ENCODE results near the gene CYLD.

The CYLD gene

GRCh38 chr16:50741781-50742575 lies at the start of gene CYLD:
TSS of gene CYLD (plus strand) at chr16:50742086. CDS start at chr16:50749699, 7,613 bp downstream.
- FAIRE-seq, result peak; percentile 99

GRCh38 chr16:50692644-50692998 lies 49.3 kb upstream of the CYLD start:
- FAIRE-seq, result no peak

DNA sequence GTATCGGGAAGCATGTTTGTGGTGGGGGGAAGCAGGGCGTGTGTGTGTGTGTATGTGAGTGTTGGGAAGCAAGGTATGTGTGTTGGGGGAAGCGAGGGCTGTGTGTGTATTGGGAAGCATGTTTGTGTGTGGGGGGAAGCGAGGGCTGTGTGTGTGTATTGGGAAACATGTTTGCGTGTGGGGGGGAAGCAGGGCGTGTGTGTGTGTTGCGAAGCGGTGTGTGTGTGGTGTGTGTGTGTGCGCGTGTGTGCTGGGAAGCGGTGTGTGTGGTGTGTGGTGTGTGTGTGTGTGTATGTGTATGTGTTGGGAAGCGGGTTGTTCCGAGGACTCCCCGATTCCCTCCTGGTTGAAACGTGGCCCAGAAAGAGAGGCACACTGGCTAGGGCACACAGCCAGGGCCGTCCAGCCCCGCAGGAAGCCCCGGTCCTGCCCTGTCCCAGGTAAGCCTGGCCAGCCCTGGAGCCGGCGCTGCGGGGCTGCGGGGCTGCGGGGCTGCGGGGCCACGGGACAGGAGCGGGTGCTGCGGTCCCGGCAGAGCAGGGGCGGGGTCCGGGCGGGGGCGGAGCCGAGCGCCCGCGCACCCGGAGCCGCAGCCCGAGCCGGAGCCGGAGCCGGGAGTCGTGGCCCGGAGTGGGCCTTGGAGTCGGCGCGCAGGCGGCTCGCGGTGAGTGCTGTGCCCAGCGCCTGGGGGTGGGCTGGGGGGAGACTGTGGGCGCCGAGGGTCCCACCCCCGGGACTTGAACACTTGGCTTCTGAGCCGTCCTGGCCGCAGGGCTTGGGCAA lies 48.7 kb upstream of the CYLD start, which contains the start of gene NOD2:
TSS of gene NOD2 (plus strand) at position 608 of the 783 bp plus-strand sequence. CDS start 5,890 bp downstream, outside the sequence.
- FAIRE-seq, result no peak

- no peak for FAIRE-seq
Measured at GRCh38 chr16:50694206-50694605, 47.7 kb upstream of the CYLD start.

- no peak for FAIRE-seq
Measured at GRCh38 chr16:50695017-50696000, 46.6 kb upstream of the CYLD start.

- FAIRE-seq, result no peak
Measured at GRCh38 chr16:50696126-50696525, 45.8 kb upstream of the CYLD start.

DNA sequence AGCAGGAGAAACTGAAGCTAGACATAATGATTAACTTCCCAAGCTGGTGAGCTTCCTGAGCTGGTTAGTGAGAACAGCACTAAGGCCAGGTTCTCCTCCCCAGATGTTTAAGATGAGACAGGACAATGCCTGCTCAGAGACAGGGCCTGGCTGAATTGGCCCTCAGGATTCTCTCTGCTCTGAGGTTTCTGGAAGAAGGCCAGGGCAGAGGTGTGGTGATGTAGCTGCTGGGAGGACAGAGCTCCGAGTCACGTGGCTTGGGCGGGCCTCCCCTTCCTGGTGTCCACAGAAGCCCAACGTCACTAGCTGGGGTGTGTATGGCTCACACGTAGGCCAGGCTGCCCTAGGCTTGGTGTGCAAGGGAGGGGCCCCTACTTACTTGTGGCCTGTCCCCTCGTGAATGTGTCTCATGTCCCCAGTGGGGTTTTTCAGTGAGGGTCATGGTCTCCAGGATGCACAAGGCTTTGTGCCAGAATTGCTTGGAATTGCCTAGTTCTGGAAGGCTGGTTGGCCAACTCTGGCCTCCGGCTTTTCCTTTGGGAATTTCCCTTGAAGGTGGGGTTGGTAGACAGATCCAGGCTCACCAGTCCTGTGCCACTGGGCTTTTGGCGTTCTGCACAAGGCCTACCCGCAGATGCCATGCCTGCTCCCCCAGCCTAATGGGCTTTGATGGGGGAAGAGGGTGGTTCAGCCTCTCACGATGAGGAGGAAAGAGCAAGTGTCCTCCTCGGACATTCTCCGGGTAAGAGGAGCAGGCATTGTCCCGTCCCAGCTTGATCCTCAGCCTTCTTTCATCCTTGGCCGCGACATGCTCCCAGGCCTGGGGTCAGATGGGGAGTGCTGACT lies 45.1 kb upstream of the CYLD start:
- FAIRE-seq, result no peak

GRCh38 chr16:50697421-50697715 lies 44.5 kb upstream of the CYLD start:
- no peak for FAIRE-seq

DNA sequence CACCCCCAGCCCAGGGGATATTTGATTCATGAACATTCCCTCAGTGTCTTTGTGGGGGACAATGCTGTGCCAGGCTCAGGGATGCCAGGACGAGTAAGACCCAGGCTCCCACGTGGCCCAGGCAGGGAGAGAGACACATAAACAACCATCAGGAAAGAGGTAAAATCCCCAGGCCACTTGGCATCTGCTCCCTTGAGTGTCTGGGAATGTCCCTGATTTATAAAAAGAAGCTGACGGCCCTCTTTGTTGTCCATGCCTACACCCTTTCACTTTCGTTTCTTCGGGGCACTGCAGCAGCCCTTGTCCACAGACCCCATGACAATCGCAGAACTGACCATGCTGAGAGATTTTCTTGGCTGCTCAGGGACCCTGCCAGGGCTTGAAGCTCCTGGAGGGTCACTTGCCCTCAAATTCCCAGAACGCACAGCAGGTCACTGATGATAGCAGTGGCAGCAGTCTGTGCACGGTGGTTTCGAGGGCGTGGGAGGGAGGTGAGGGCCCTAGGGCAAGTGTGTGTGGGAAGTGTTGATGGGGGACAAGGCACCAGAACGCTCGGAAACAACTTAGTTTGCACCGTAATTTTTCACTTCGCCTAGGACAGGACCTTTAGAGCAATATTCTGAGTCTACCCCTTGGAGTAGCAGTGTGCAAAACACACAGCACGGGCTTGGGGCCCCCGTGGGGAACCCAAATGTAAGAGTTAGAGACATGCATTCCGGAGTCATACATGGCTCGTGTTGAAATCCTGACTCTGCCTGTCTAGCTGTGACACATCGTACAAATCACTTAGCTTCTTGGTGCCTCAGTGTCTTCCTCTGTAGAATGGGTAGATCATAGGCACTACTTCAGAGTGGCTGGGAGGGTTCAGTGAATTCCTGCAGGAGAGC lies 43.8 kb upstream of the CYLD start:
- no peak for FAIRE-seq

DNA sequence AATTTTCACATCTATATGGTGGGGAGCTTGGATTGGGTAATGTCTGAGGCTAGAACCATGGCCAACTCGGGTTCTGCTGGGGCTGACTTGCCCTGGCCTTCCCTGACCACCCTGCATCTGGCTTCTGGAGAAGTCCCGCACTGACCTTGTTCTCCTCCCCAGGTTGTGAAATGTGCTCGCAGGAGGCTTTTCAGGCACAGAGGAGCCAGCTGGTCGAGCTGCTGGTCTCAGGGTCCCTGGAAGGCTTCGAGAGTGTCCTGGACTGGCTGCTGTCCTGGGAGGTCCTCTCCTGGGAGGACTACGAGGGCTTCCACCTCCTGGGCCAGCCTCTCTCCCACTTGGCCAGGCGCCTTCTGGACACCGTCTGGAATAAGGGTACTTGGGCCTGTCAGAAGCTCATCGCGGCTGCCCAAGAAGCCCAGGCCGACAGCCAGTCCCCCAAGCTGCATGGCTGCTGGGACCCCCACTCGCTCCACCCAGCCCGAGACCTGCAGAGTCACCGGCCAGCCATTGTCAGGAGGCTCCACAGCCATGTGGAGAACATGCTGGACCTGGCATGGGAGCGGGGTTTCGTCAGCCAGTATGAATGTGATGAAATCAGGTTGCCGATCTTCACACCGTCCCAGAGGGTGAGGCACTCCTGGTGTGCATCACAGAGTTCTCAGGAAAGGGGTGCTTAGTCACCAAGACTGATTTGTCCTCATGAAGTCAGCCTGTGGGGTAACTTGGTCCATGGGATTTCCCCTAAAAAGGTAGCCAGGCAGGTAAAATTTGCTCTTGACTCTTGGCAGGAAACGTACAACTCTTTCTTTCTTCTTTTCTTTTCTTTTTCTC lies 42.3 kb upstream of the CYLD start:
- no peak for FAIRE-seq

- no peak for FAIRE-seq
Measured at GRCh38 chr16:50702725-50703124, 39.2 kb upstream of the CYLD start.

- no peak for FAIRE-seq
Measured at GRCh38 chr16:50704245-50704644, 37.6 kb upstream of the CYLD start.

- FAIRE-seq, result no peak
Measured at GRCh38 chr16:50705436-50706110, 36.3 kb upstream of the CYLD start.

DNA sequence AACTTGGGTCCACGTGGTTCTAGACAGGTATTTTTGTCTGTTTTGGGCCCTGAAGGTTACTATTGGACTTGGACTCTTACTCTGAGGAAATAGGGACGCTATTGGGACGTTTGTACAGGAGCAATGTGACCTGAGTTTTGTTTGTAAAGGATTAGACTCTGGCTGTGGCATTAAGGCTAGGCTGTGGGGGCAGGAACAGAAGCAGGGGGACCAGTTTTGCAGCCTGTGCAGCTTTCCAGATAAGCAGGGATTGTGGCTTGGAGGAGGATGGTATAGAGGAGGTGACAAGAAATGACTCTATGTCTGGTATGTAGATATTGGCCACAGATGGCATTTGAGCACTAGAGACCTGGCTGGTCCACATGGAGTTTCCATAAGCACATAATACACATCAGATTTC lies 35.6 kb upstream of the CYLD start:
- FAIRE-seq, result no peak

- FAIRE-seq, result no peak
Measured at GRCh38 chr16:50708373-50709060, 33.4 kb upstream of the CYLD start.

GRCh38 chr16:50709061-50709684 lies 32.7 kb upstream of the CYLD start:
- FAIRE-seq, result no peak

- no peak for FAIRE-seq
Measured at GRCh38 chr16:50709980-50710379, 31.9 kb upstream of the CYLD start.

- no peak for FAIRE-seq
Measured at GRCh38 chr16:50711040-50711439, 30.8 kb upstream of the CYLD start.

Measured in G401.6 (cell line).